ENCODE measurements around the gene SESTD1.

Gene SESTD1

GRCh38 chr2:179181002-179181401 lies 83.6 kb downstream of the SESTD1 start:
- DNase-seq, result no peak

GRCh38 chr2:179180242-179180641 lies 84.4 kb downstream of the SESTD1 start:
- DNase-seq, result no peak

GRCh38 chr2:179179719-179180118 lies 84.9 kb downstream of the SESTD1 start:
- no peak for DNase-seq

- DNase-seq, result no peak
These were observed 86.9 kb downstream of the SESTD1 start for GRCh38 chr2:179177694-179178093.

DNA sequence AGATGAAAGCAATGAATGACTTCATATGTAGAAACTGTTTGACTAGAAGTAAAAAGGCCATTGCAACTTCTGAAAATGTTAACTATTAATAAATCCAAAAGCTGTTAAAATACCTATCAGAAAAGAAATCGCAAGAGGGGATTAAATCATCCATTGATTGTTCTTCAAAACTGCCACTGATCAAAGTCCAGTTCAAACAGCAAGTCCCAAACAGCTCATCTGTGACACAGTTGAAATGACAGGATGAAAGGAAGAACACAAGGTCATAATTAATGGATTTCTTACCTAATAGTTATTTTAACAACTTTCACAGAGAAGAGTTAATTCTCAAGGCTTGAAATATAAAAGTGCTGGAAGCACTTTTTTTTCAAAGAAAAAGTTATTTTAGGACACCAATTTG lies 90.4 kb downstream of the SESTD1 start:
- DNase-seq, result no peak

DNA sequence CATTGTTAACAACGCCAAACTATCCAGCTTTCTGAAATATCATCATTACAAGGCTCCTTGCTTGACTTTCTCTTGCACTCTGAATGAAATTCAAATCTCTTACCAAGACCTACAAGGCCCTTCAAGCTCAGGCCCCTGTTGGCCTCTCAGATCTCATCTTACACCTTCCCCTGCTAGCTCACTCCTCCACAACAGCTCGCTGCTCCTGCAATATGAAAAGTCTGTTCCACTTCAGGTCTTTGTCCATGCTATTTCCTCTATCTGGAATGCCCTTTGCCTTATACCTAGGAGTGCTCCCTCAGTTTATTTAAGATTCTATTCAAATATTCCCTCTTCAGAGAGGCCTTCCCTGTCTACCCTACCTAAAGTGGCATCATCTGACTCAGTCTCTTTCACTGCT lies 91.7 kb downstream of the SESTD1 start:
- DNase-seq, result no peak

GRCh38 chr2:179171371-179171770 lies 93.3 kb downstream of the SESTD1 start:
- DNase-seq, result no peak

GRCh38 chr2:179170901-179171300 lies 93.7 kb downstream of the SESTD1 start:
- DNase-seq, result no peak

- DNase-seq, result peak in 1 of 2 experiments; percentile 49
These were observed 99.2 kb downstream of the SESTD1 start for GRCh38 chr2:179165356-179166000.

DNA sequence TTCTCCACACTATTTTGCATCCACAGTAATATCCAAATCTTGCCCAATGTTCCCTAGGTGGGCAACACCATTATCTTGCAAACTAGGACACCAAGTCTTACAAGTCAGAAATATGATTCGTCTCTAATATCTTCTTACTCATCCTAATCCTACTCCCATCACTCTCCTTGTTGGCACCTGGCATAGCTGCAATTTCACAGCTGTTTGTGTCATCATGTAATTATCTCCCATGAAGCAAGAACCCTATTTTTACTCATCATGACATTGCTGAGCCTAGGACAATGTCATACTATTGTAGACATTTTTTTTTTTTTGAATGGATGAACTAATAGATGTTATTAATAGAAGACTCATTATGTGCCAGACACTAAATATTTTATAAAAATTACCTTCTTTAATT lies 123.4 kb downstream of the SESTD1 start:
- DNase-seq, result no peak

DNA sequence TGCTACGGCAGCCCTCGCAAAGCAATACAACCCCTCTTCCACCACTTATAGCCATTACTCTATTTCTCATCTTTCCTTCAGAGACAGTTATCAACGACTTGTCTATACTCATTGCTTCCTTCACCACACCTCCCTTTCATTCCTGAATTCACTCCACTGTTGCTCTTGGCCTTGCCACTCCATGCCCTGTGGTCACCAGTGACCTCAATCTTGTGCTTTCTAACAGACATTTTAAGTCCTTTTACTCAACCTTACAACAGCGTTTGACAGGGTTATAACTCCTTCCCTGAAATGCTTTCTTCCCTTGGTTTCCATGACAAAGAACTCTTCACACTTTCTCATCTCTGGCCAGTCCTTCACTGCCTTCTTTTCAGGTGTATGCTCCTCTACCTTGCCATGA lies 124.1 kb downstream of the SESTD1 start:
- DNase-seq, result no peak

GRCh38 chr2:179139506-179139905 lies 125.1 kb downstream of the SESTD1 start:
- DNase-seq, result no peak

DNA sequence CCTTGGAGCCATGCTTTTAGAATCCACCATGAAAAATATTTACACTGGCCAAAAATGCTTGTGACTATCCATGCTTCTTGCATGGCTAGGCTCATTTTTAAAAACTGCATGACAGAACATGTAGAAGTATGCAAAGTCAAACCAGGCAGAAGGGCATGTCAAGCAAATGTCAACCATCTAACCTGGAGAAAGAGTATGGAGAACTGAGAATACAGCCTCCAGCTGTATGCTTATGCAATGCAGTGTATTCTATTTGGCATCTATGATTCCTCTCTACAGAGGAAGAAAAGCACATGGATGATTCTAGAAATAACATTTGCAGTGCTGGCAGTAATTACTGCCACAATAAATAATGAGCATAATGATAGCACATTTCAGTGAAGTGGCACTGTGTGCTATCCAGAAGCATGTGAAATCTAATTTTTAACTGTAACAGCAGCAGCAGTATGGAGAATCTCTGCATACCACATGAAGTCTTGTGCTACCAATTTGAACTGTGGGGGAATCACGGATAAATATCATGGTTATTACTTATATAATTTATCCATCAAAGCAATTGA lies 127.4 kb downstream of the SESTD1 start:
- DNase-seq, result no peak

- DNase-seq, result no peak
These were observed 131.6 kb downstream of the SESTD1 start for GRCh38 chr2:179133016-179133415.

DNA sequence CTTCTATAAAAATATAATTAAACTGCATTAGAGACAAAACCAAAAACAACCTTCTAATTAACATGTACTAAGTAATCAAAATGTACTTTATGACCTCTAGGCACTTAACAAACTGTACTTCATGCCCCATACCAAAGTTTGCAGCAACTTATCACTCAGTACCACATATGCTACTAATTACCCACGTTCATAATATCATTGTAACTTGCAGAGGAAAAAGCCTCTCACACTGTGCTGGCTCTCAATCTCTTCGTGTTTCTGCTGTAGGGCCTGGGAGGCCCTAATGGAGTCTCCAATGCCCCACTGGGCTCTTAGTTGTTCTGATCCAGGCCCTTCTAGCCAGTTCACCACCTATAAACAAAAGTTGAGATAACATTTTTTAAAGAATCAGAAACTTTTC lies 132.6 kb downstream of the SESTD1 start:
- DNase-seq, result no peak

DNA sequence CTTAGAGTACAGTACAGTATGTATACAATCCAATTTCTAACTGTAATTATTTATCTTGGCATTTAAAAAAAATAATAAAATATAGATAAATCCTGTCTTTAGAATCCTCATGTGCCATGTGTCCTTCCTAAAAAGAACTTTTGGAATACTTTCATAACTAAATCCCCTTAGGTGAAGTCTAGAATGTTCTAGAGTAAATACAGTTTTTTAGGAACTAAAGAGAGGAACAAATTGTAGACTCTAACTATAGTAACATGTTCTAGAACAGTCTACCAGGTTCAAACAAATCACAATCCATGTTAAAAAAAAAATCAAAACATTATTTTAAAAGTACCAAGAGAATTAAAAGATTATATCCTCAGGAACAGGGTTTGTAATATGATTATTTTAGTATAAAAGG lies 134.1 kb downstream of the SESTD1 start:
- no peak for DNase-seq

DNA sequence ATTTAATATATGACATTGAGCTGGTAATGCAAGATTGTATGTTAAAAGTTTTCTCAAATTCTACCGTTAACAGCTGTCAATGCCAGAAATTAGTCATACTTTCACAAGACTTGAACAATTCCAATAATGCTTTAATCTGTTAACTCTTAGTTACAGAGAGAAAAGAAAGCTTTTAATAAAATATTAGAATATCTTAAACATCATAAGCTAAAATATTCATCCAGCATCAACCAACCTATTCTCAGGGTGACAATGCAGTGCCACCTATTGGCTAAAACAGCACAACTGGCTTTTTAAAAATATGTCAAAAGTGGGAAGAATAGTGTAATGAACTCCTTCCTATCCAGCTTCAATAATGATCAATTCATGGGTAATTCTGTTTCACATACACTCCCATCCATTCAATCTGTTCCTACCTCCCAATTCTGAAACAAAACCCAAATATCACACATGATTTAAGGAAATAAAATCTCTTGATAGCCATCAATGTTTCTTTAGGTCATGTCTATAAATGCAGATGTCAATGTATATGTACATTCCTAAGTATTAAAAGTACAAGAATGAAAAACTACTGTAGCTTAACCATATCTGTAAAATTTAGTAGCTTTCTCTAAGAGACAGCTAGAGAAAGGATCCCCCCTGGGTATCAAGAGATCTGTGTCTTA lies 134.9 kb downstream of the SESTD1 start:
- peak in 1 of 2 experiments; percentile 15 for DNase-seq

DNA sequence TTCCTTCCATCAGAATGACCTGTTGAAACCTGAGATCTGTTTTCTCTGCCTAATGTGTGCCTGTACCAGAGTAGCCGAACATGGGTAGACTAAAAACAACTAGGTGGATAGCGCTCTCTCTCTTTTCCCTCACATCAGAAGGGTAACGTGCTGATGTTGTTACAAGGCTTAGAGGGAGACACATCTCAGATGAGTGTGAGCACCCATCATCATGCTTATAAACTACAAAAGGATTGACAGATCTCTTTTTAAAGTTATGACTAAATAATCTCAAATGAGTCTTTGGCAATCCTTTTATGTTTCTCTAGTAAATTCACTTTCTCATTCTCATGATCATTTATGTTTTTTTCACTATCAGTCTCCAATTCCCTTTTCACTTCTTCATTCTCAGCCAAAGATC lies 139.2 kb downstream of the SESTD1 start:
- DNase-seq, result no peak

DNA sequence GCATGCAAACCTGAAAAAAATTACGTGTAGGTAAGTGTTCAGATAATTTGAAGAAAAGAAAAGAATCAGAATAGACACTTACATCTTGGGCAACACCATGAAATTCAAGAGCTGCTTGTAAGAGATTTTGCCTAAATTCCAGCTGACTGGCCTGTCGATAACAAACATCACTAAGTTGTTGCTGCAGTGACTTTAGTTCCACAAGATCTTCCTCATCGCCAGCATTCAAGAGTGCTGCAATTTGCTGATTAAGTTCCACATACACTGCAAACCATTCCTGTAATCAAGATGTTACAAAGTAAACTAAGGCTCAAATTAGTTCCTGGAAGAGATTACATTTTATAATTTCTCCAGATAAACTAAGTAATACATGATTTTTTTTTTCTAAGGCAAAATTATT lies 140.3 kb downstream of the SESTD1 start:
- DNase-seq, result no peak

DNA sequence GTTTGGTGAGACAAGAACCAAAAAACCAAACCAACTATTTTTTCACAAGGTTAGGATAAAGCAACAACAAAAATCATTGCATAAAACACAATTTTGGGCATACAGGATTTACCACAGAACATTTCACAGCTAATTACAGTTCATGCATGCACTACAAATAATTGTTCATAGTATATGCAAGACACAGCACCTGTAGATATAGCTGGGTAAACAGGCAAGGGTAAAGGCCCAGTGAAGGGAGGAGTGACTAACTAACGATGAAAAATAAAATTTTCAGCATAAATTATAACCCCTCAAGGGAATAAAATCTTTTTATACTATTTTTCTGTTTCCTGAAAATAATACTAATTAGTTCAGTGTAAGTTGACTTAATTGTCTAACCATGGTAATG lies 141.4 kb downstream of the SESTD1 start:
- DNase-seq, result no peak

DNA sequence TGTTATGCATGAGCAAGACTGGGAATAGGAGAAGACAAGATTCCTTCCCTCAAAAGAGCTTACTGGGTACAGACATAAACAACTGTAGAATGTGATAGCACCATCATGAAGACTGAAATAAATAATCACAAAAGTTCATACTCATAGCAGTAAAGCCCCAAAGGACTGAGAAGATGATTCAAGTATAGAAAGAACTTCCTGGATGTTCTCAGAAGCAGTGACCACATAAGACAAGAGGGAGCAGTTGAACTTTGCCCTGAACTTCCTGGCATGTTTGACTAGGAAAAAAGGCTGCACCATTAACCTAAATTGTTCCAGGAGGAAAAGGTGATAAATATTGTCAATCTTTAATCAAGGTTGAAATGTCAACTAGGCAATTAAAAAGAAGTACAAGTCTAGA lies 156.9 kb downstream of the SESTD1 start:
- DNase-seq, result no peak

DNA sequence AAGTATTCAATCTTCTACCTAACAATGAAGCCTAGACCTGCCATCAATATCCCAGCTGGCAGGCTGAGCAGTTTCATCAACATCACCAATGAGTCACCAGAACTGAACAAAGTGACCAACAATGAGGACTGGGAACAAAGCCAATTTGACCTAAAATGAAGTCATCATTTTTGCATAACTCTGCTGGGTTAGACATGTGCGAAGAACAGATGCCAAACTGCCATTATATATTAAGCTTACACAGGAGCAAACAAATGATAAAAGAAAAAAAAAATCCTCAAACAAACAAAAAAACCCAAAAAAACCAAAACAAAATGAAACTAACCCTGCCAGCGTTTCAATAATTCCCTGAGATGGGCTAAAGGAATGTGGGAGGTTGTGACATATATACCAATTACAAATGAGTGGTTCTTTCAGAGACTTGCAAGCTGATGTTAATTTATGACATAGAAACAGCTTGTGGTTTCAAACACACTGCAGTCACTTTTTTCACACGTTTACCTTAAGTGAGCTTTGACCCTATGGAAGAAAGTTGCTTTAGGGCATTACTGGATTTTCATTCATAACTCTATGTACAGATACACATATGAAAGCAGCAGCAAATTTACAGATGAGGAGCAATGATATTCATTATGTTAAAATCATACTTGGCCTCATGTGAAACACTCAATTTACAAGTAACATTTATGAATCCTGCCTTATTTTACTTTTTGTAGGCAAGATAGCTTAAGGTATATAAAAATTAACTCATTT lies 157.8 kb downstream of the SESTD1 start:
- DNase-seq, result no peak

DNA sequence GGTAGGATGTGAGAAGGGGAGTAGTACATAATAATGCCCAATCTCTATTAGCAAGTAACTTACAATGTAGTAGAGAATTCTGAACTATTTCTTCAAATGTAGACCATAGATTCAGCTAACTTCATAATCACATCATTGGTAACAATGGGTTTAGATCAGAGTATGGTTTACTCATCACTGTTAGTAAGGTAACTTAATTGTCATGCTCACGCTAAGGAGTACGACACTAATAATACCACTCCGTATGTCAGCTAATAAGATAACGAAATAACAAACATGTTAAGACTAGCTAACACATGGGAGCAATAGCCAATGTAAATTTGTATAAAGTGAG lies 158.3 kb downstream of the SESTD1 start:
- no peak for DNase-seq

DNA sequence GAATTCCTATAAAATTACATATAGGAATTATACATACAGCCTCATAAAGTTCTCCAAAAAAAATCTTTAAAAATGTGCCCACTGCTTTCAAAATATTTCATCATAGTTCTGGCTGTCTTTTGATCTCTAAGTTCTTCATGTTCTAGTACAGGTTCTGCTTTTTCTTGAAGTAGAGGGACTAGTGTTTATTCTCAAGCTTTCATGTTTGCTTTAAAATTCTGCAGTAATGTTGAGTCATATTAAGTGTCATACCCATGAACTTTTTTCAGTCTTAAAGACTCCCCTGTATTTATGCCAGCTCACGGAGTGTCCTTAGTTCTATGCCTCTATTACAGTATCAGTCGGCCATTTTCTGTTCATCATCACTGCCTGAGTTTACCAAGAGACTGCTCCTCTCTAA lies 159.9 kb downstream of the SESTD1 start:
- DNase-seq, result no peak

Data from NCI-H524 (cell line).